ENCODE measurements around the gene PPP2R1A.

DNA sequence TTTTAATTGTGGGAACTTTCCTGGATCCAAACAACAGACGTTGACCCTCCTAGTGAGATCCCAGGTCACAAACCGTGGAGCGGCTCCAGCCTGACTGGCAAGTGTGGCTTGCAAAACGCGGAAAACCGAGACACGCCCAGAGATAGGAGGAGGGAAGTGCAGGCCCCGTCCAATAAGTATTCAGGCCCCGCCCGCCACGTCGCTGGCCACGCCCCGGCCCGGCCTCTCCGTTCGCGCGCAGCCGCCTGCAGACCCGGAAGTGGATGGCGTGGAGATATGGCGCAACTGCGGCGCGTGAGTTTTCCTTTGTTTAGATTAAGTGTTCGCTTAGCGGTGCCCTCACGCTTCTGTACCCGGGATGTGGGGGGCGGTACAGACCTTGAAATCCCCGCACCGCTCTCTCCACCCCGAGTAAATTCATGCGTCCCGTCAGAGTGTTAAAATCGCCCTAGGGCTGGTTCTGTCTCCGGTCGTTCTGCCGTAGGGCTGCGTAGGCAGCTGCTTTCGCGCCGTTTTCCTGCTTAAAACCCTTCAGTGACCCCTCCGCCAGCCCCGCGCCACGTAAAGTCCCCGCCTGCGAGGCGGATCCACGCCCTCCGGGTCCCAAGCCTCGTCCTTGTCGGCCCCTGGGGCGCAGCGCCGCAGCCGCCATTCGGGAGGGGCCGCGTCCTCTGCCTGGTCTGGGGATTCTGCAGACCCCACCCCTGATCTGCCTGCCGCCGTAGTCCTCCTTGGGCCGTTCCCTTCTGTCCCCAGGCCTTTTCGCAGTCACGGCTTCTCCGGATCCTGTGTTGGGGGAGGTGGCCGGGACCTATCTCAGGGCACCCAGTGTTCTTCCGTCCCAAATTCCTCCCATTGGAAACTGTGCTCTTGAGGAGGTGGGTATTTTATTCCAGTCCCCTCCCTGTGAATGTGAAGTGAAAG, 79.7 kb downstream of the PPP2R1A start, which contains the start of gene ZNF766:
- TF ChIP-seq, protein P1, sequence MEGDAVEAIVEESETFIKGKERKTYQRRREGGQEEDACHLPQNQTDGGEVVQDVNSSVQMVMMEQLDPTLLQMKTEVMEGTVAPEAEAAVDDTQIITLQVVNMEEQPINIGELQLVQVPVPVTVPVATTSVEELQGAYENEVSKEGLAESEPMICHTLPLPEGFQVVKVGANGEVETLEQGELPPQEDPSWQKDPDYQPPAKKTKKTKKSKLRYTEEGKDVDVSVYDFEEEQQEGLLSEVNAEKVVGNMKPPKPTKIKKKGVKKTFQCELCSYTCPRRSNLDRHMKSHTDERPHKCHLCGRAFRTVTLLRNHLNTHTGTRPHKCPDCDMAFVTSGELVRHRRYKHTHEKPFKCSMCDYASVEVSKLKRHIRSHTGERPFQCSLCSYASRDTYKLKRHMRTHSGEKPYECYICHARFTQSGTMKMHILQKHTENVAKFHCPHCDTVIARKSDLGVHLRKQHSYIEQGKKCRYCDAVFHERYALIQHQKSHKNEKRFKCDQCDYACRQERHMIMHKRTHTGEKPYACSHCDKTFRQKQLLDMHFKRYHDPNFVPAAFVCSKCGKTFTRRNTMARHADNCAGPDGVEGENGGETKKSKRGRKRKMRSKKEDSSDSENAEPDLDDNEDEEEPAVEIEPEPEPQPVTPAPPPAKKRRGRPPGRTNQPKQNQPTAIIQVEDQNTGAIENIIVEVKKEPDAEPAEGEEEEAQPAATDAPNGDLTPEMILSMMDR (IDR thresholded peaks at IDR 0.05; ENCODE audit: insufficient read depth, low read depth, low read length): no peak
- no peak for TF ChIP-seq EZH2 (IDR thresholded peaks at IDR 0.05; ENCODE audit: insufficient read depth, low read length)

All from astrocyte (in vitro differentiated cells and primary cell).